Measurements from ENCODE around the gene FRAS1. TPM values are rescaled to one million over a fixed set of nuclear protein-coding genes. Genes with fewer than 3 reads are reported as not detected.

FRAS1 gene
- total RNA-seq, 1 experiment from 2014 or later, result 3.4 TPM

GRCh38 chr4:78131403-78131802 lies 74.3 kb downstream of the FRAS1 start:
- no TSS peak for BruUV-seq (replicated peaks)
- TF ChIP-seq EZH2phosphoT487 (IDR thresholded peaks at IDR 0.05; ENCODE audit: borderline replicate concordance, low read length) (no peak), CTCF (conservative IDR thresholded peaks at IDR 0.05; ENCODE audit: low read depth, low read length) (no peak), EZH2 (IDR thresholded peaks at IDR 0.05; ENCODE audit: low read length, unreplicated experiment) (no peak)
- Histone ChIP-seq H3K79me2 (ENCODE audit: low read length) (no peaks in the 10 kb centered on the region), H3K9me3 (ENCODE audit: low read length) (no peaks in the 10 kb centered on the region), H2AFZ (ENCODE audit: low read length) (no peak overlapping the region), H3K9ac (ENCODE audit: low read length) (no peak overlapping the region), H3K9me2 (replicated peaks; ENCODE audit: low read length) (no peaks in the 10 kb centered on the region), H3K4me3 (ENCODE audit: low read length) (no peak overlapping the region), H4K20me1 (ENCODE audit: low read length) (no peaks in the 10 kb centered on the region), H3F3A (ENCODE audit: low read length, unreplicated experiment) (no peaks in the 10 kb centered on the region), H3K4me2 (ENCODE audit: low read length) (no peak overlapping the region), H3K36me3 (ENCODE audit: low read depth, low read length) (no peaks in the 10 kb centered on the region), H3K27me3 (ENCODE audit: low read length) (no peaks in the 10 kb centered on the region), H3K27ac (ENCODE audit: low read length) (no peak overlapping the region), H3K4me1 (ENCODE audit: insufficient read depth, low read length) (no peaks in the 10 kb centered on the region)
- DNase-seq (no peak), ATAC-seq (no peak)
- POLR2A ChIA-PET (ENCODE audit: unreplicated experiment), result no interaction called here
- CTCF ChIA-PET, result no interaction called here
- intact Hi-C loops (cut with micrococcal nuclease), result no loop called here

GRCh38 chr4:78136109-78137081 lies 79.3 kb downstream of the FRAS1 start:
- Histone ChIP-seq H4K20me1 (ENCODE audit: low read length) (no peaks in the 10 kb centered on the region), H3K9me2 (replicated peaks; ENCODE audit: low read length) (no peaks in the 10 kb centered on the region), H3K9me3 (ENCODE audit: low read length) (no peaks in the 10 kb centered on the region), H3K79me2 (ENCODE audit: low read length) (no peaks in the 10 kb centered on the region), H3K27ac (ENCODE audit: low read length) (no peak overlapping the region), H2AFZ (ENCODE audit: low read length) (no peak overlapping the region), H3K4me1 (ENCODE audit: insufficient read depth, low read length) (no peaks in the 10 kb centered on the region), H3K4me2 (ENCODE audit: low read length) (no peak overlapping the region), H3K27me3 (ENCODE audit: low read length) (no peaks in the 10 kb centered on the region), H3F3A (ENCODE audit: low read length, unreplicated experiment) (no peaks in the 10 kb centered on the region), H3K4me3 (ENCODE audit: low read length) (no peak overlapping the region), H3K36me3 (ENCODE audit: low read depth, low read length) (no peaks in the 10 kb centered on the region), H3K9ac (ENCODE audit: low read length) (no peak overlapping the region)
- ChIA-PET CTCF (no interaction called here), POLR2A (ENCODE audit: unreplicated experiment) (no interaction called here)
- no TSS peak for BruUV-seq (replicated peaks)
- TF ChIP-seq CTCF (conservative IDR thresholded peaks at IDR 0.05; ENCODE audit: low read depth, low read length), result no peak
- DNase-seq (no peak), ATAC-seq (no peak; the same call in 1 of the 2 replicates)
- intact Hi-C loops (cut with micrococcal nuclease), result no loop called here

- no TSS peak for BruUV-seq (replicated peaks)
- ChIA-PET POLR2A (ENCODE audit: unreplicated experiment) (no interaction called here), CTCF (no interaction called here)
- peak; percentile 72 for ATAC-seq
- no peak overlapping the region for H3K9ac ChIP-seq (ENCODE audit: low read length)
- DNase-seq, result peak; percentile 31
- H3F3A ChIP-seq (ENCODE audit: low read length, unreplicated experiment), result no peaks in the 10 kb centered on the region
- no peaks in the 10 kb centered on the region for H3K79me2 ChIP-seq (ENCODE audit: low read length)
- intact Hi-C loops (cut with micrococcal nuclease), result no loop called here
- no peak for TF ChIP-seq EZH2phosphoT487 (IDR thresholded peaks at IDR 0.05; ENCODE audit: borderline replicate concordance, low read length)
- no peak for TF ChIP-seq CTCF (conservative IDR thresholded peaks at IDR 0.05; ENCODE audit: low read depth, low read length)
- no peak for TF ChIP-seq EZH2 (IDR thresholded peaks at IDR 0.05; ENCODE audit: low read length, unreplicated experiment)
- no peaks in the 10 kb centered on the region for H3K36me3 ChIP-seq (ENCODE audit: low read depth, low read length)
- no peaks in the 10 kb centered on the region for H3K27me3 ChIP-seq (ENCODE audit: low read length)
- no peaks in the 10 kb centered on the region for H3K9me2 ChIP-seq (replicated peaks; ENCODE audit: low read length)
- no peaks in the 10 kb centered on the region for H4K20me1 ChIP-seq (ENCODE audit: low read length)
- H3K27ac ChIP-seq (ENCODE audit: low read length), result no peak overlapping the region
- no peak overlapping the region for H2AFZ ChIP-seq (ENCODE audit: low read length)
- H3K9me3 ChIP-seq (ENCODE audit: low read length), result no peaks in the 10 kb centered on the region
- H3K4me2 ChIP-seq (ENCODE audit: low read length), result no peak overlapping the region
- no peak overlapping the region for H3K4me3 ChIP-seq (ENCODE audit: low read length)
- H3K4me1 ChIP-seq (ENCODE audit: insufficient read depth, low read length), result no peaks in the 10 kb centered on the region
These were observed 80.4 kb downstream of the FRAS1 start for GRCh38 chr4:78137532-78137931.

Measured in PC-3 (cell line).